ENCODE data around the gene ELMOD1.
A peak's percentile ranks its signal among the peaks of the same experiment; 100 is the strongest.
"Not testable (repeated sequence)": the region's sequence is repeated elsewhere in the genome, so short reads cannot be mapped to it uniquely, and the experiment has no call there.

The ELMOD1 gene

GRCh38 chr11:107561688-107562087, 29.3 kb upstream of the ELMOD1 start:
- H3K4me3 ChIP-seq (ENCODE audit: control insufficient read depth, low read depth, low read length) = no peak overlapping the region
- no peak for TF ChIP-seq CTCF (IDR thresholded peaks at IDR 0.05; ENCODE audit: control insufficient read depth, insufficient read depth, low read depth, low read length, missing control alignments)
- DNase-seq (ENCODE audit: low read depth) = peak; percentile 44

- no peak for DNase-seq (ENCODE audit: low read depth)
- no peak for TF ChIP-seq CTCF (IDR thresholded peaks at IDR 0.05; ENCODE audit: control insufficient read depth, insufficient read depth, low read depth, low read length, missing control alignments)
- H3K4me3 ChIP-seq (ENCODE audit: control insufficient read depth, low read depth, low read length) = no peak overlapping the region
Measured at GRCh38 chr11:107562647-107563208, 28.2 kb upstream of the ELMOD1 start.

- no peak overlapping the region for H3K4me3 ChIP-seq (ENCODE audit: control insufficient read depth, low read depth, low read length)
- DNase-seq (ENCODE audit: low read depth) = no peak
- TF ChIP-seq CTCF (IDR thresholded peaks at IDR 0.05; ENCODE audit: control insufficient read depth, insufficient read depth, low read depth, low read length, missing control alignments) = peak; percentile 63
Measured at GRCh38 chr11:107563702-107564101, 27.2 kb upstream of the ELMOD1 start.

- TF ChIP-seq CTCF (IDR thresholded peaks at IDR 0.05; ENCODE audit: control insufficient read depth, insufficient read depth, low read depth, low read length, missing control alignments) = no peak
- no peak for DNase-seq (ENCODE audit: low read depth)
- H3K4me3 ChIP-seq (ENCODE audit: control insufficient read depth, low read depth, low read length) = peak overlapping the region; percentile 68
Measured at GRCh38 chr11:107564877-107565218, 26.1 kb upstream of the ELMOD1 start.

GRCh38 chr11:107565219-107565937, 25.6 kb upstream of the ELMOD1 start, which contains the start of gene ALKBH8:
TSS of gene ALKBH8 (minus strand) at chr11:107565735. CDS start at chr11:107560893, 4,842 bp downstream.
- TF ChIP-seq CTCF (IDR thresholded peaks at IDR 0.05; ENCODE audit: control insufficient read depth, insufficient read depth, low read depth, low read length, missing control alignments) = no peak
- peak within 1 kb of the TSS; percentile 68 for H3K4me3 ChIP-seq (ENCODE audit: control insufficient read depth, low read depth, low read length)
- DNase-seq (ENCODE audit: low read depth) = no peak

- peak overlapping the region; percentile 68 for H3K4me3 ChIP-seq (ENCODE audit: control insufficient read depth, low read depth, low read length)
- not testable (repeated sequence) for DNase-seq (ENCODE audit: low read depth)
Measured at GRCh38 chr11:107565955-107566501, 24.9 kb upstream of the ELMOD1 start.

GRCh38 chr11:107566569-107566968, 24.4 kb upstream of the ELMOD1 start:
- no peak for DNase-seq (ENCODE audit: low read depth)
- TF ChIP-seq CTCF (IDR thresholded peaks at IDR 0.05; ENCODE audit: control insufficient read depth, insufficient read depth, low read depth, low read length, missing control alignments) = no peak
- H3K4me3 ChIP-seq (ENCODE audit: control insufficient read depth, low read depth, low read length) = no peak overlapping the region

Data from AG09309 (cell line).